ENCODE data around the gene FAM170A. TPM values are rescaled to one million over a fixed set of nuclear protein-coding genes. Genes with fewer than 3 reads are reported as not detected.

FAM170A gene
- not detected for total RNA-seq

GRCh38 chr5:119629339-119629738, at the start of gene FAM170A:
Gene FAM170A, plus strand, starts transcription at chr5:119629558. Its CDS starts 211 bp downstream, at chr5:119629769.
- H3K27me3 ChIP-seq, result no peaks in the 10 kb centered on the region
- TF ChIP-seq, protein P1, sequence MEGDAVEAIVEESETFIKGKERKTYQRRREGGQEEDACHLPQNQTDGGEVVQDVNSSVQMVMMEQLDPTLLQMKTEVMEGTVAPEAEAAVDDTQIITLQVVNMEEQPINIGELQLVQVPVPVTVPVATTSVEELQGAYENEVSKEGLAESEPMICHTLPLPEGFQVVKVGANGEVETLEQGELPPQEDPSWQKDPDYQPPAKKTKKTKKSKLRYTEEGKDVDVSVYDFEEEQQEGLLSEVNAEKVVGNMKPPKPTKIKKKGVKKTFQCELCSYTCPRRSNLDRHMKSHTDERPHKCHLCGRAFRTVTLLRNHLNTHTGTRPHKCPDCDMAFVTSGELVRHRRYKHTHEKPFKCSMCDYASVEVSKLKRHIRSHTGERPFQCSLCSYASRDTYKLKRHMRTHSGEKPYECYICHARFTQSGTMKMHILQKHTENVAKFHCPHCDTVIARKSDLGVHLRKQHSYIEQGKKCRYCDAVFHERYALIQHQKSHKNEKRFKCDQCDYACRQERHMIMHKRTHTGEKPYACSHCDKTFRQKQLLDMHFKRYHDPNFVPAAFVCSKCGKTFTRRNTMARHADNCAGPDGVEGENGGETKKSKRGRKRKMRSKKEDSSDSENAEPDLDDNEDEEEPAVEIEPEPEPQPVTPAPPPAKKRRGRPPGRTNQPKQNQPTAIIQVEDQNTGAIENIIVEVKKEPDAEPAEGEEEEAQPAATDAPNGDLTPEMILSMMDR (IDR thresholded peaks at IDR 0.05), result no peak
- no peak for TF ChIP-seq POLR2A (IDR thresholded peaks at IDR 0.05)
- no peaks in the 10 kb centered on the region for H3K9me3 ChIP-seq
- H3K4me3 ChIP-seq, result no peak within 1 kb of the TSS
- no peak within 1 kb of the TSS for H3K27ac ChIP-seq
- H3K4me1 ChIP-seq, result no peaks in the 10 kb centered on the region
- H3K36me3 ChIP-seq, result no peaks in the 10 kb centered on the region
- DNase-seq, result no peak

GRCh38 chr5:119582987-119583386, 46.4 kb upstream of the FAM170A start:
- H3K27ac ChIP-seq, result no peak overlapping the region
- H3K4me1 ChIP-seq, result no peaks in the 10 kb centered on the region
- H3K9me3 ChIP-seq, result no peaks in the 10 kb centered on the region
- no peak overlapping the region for H3K4me3 ChIP-seq
- no peaks in the 10 kb centered on the region for H3K36me3 ChIP-seq
- TF ChIP-seq, protein P1 (IDR thresholded peaks at IDR 0.05), result no peak
- no peak for TF ChIP-seq POLR2A (IDR thresholded peaks at IDR 0.05)
- no peak for DNase-seq
- H3K27me3 ChIP-seq, result no peaks in the 10 kb centered on the region

- Histone ChIP-seq H3K36me3 (no peaks in the 10 kb centered on the region), H3K4me1 (no peaks in the 10 kb centered on the region)
- TF ChIP-seq, protein P1 (IDR thresholded peaks at IDR 0.05), result no peak
- TF ChIP-seq POLR2A (IDR thresholded peaks at IDR 0.05), result no peak
Measured at GRCh38 chr5:119583684-119584083, 45.7 kb upstream of the FAM170A start.

GRCh38 chr5:119596046-119596445, 33.3 kb upstream of the FAM170A start:
- no peaks in the 10 kb centered on the region for H3K27me3 ChIP-seq
- H3K4me3 ChIP-seq, result no peak overlapping the region
- H3K27ac ChIP-seq, result no peak overlapping the region
- no peak for DNase-seq
- no peaks in the 10 kb centered on the region for H3K4me1 ChIP-seq
- H3K9me3 ChIP-seq, result no peaks in the 10 kb centered on the region
- TF ChIP-seq POLR2A (IDR thresholded peaks at IDR 0.05), result no peak
- TF ChIP-seq, protein P1 (IDR thresholded peaks at IDR 0.05), result no peak
- H3K36me3 ChIP-seq, result no peaks in the 10 kb centered on the region

More at GRCh38 chr5:119583684-119584083, 45.7 kb upstream of the FAM170A start:
- no peak overlapping the region for H3K27ac ChIP-seq
- H3K9me3 ChIP-seq, result no peaks in the 10 kb centered on the region
- no peaks in the 10 kb centered on the region for H3K27me3 ChIP-seq
- H3K4me3 ChIP-seq, result no peak overlapping the region
- DNase-seq, result no peak

DNA sequence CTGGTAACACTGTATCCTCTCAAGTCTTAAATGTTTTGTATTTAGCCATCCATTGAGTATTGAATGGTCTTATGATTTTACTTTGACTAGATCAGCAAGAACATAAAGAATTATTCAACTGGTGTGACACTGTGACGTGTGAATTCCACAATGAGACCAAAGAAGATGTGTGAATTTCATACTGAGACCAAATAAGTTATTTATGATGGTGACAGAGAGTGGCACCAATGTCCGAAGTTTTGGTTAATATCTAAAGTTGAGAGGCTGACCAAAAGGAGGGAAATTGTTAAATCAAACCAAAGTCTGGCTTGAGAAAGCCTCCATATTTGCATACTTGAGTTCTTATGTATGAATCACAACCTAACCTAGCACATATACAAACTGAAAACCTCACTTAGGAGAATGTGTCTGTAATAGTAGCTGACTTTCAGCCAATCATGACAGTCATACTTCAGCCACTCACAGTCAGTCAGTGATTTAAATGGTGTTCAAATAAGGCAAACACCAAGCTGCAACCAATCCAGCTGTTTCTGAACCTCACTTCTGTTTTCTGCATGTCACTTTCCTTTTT, 31.5 kb upstream of the FAM170A start:
- Histone ChIP-seq H3K27me3 (no peaks in the 10 kb centered on the region), H3K9me3 (no peaks in the 10 kb centered on the region), H3K27ac (no peak overlapping the region), H3K4me1 (no peaks in the 10 kb centered on the region), H3K36me3 (no peaks in the 10 kb centered on the region), H3K4me3 (no peak overlapping the region)
- DNase-seq, result no peak
- no peak for TF ChIP-seq POLR2A (IDR thresholded peaks at IDR 0.05)
- TF ChIP-seq, protein P1 (IDR thresholded peaks at IDR 0.05), result no peak

GRCh38 chr5:119613937-119614336, 15.4 kb upstream of the FAM170A start:
- Histone ChIP-seq H3K9me3 (no peaks in the 10 kb centered on the region), H3K4me1 (no peaks in the 10 kb centered on the region), H3K4me3 (no peak overlapping the region), H3K27me3 (no peaks in the 10 kb centered on the region), H3K27ac (no peak overlapping the region), H3K36me3 (no peaks in the 10 kb centered on the region)
- TF ChIP-seq, protein P1 (IDR thresholded peaks at IDR 0.05), result no peak
- no peak for TF ChIP-seq POLR2A (IDR thresholded peaks at IDR 0.05)
- no peak for DNase-seq

Measured in Peyer's patch (tissue), 4 donors.